Panc1 (cell line): ENCODE data around the gene MRPL39. TPM values are rescaled to one million over a fixed set of nuclear protein-coding genes. Genes with fewer than 3 reads are reported as not detected.

Experiments used
- ATAC-seq: fragments of 200-7000 bp; cut with Tn5 transposase; 2 replicates; pipeline ENCODE4 v1.9.1; 2020; ENCODE audit warnings: mild to moderate bottlenecking, moderate library complexity
- BruUV-seq: library from RNA; stranded (reverse); fragments of 400-500 nt; replicated peaks from 2 replicates; lab custom pipeline; 2021; lab: Mats Ljungman, UMichigan
- CTCF ChIA-PET: fragments of 300-600 bp; sonication (Branson Sonifier 250); formaldehyde crosslinking; loops from one replicate; lab custom pipeline; 2022; ENCODE audit warnings: antibody characterized with exemption; lab: Charles Lee
- POLR2A ChIA-PET: fragments of 300-600 bp; sonication (Branson Sonifier 250); formaldehyde crosslinking; loops from one replicate; lab custom pipeline; 2022; ENCODE audit warnings: antibody characterized with exemption; lab: Charles Lee
- DNase-seq: peaks from one replicate; pipeline ENCODE4 v3.0.0-alpha.2; 2010; ENCODE audit warnings: low read depth, low spot score
- H3K27ac ChIP-seq: 2 replicates; pipeline ENCODE4 v1.5.1; 2011; ENCODE audit warnings: mild to moderate bottlenecking, low read length, inconsistent platforms
- H3K27me3 ChIP-seq: fragments of 200-500 bp; sonication (Bioruptor generic); 2 replicates; pipeline ENCODE4 v1.6.0; 2014; ENCODE audit warnings: low read length, inconsistent platforms; ENCODE audit not compliant: control insufficient read depth, insufficient read depth
- H3K36me3 ChIP-seq: fragments of 200-500 bp; sonication (Bioruptor generic); 2 replicates; pipeline ENCODE4 v1.5.1; 2014; ENCODE audit warnings: inconsistent platforms, mild to moderate bottlenecking, low read length, moderate library complexity; ENCODE audit not compliant: control insufficient read depth, insufficient read depth
- H3K4me1 ChIP-seq: 2 replicates; pipeline ENCODE4 v1.5.1; 2011; ENCODE audit warnings: inconsistent platforms, mild to moderate bottlenecking, low read length, moderate library complexity; ENCODE audit not compliant: control insufficient read depth, insufficient read depth
- H3K4me3 ChIP-seq, 2 experiments: 2 replicates each; pipeline ENCODE4 v1.5.1; 2011 to 2012; ENCODE audit warnings: low read depth in 2 of 2, low read length in 2 of 2, mild to moderate bottlenecking in 2 of 2, inconsistent platforms in 1 of 2, moderate library complexity in 1 of 2
- H3K9me3 ChIP-seq: fragments of 200-500 bp; sonication (Bioruptor generic); 2 replicates; pipeline ENCODE4 v1.5.1; 2014; ENCODE audit warnings: low read depth, mild to moderate bottlenecking, inconsistent platforms, low read length, moderate library complexity; ENCODE audit not compliant: control insufficient read depth, insufficient read depth
- CTCF ChIP-seq: fragments of 450-650 bp; IDR thresholded peaks from 2 replicates; pipeline ENCODE4 v1.5.1; 2017; ENCODE audit warnings: mild to moderate bottlenecking
- POLR2AphosphoS5 ChIP-seq: IDR thresholded peaks from 2 replicates; pipeline ENCODE4 v1.6.1; 2012; ENCODE audit warnings: mild to moderate bottlenecking, low read depth, low read length, moderate library complexity
- SIN3A ChIP-seq: IDR thresholded peaks from 2 replicates; pipeline ENCODE4 v1.6.1; 2012; ENCODE audit warnings: low read depth, mild to moderate bottlenecking, low read length, moderate library complexity, borderline replicate concordance; ENCODE audit not compliant: insufficient read depth
- TCF7L2 ChIP-seq: IDR thresholded peaks from 2 replicates; pipeline ENCODE4 v1.6.1; 2011; ENCODE audit warnings: mild to moderate bottlenecking, low read depth, low read length, inconsistent platforms
- in situ Hi-C: cut with HindIII; loops from 2 replicates; pipeline ENCODE4 v1.10.0; 2016; ENCODE audit warnings: low sequenced_read_pairs, low pct_unique_long_range_greater_than_20kb
- intact Hi-C: fragments of 100-400 bp; cut with micrococcal nuclease; formaldehyde crosslinking; loops from one replicate; pipeline ENCODE4 v1.10.0; 2022; ENCODE audit not compliant: unreplicated experiment
- total RNA-seq: library from RNA; stranded (reverse); gene quantifications from one replicate; pipeline ENCODE4 v1.2.1, GENCODE V29; 2021; ENCODE audit not compliant: unreplicated experiment
- TF ChIP-seq, protein P1 (sequence below), 2 experiments: IDR thresholded peaks; 2 replicates each; pipeline ENCODE4 v1.6.1; 2011 to 2012; ENCODE audit warnings: low read depth in 2 of 2, control low read depth in 1 of 2, low read length in 1 of 2, mild to moderate bottlenecking in 1 of 2, moderate library complexity in 1 of 2; ENCODE audit not compliant: insufficient read depth in 1 of 2

The MRPL39 gene
- total RNA-seq, 1 experiment from 2014 or later: 24.7 TPM

DNA sequence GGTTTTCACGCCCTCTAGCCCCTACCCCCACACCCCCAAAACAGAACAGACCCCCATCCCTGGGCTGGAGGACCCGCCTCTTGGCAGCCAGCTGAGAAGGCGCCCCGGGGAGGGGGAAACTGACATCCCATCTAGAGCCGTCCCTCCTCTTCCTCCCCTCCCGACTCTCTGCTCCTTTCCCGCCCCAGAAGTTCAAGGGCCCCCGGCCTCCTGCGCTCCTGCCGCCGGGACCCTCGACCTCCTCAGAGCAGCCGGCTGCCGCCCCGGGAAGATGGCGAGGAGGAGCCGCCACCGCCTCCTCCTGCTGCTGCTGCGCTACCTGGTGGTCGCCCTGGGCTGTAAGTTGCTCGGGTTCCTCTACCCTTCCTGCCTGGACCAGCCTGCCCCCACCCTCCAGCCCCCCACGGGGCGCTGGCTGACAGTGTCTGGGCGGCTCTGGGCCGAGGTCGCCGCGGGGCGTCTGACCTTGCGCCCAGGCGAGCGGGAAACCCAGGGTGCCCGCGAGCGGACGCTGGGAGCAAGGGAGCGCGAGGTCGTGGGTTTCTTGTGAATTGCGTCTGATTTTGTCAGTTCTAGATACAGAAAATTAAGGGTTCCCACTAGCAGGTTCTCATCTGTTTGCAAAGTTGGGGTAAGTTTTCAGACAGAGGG is 32.4 kb upstream of the MRPL39 start:
- POLR2A ChIA-PET: no interaction called here
- no TSS peak for BruUV-seq

DNA sequence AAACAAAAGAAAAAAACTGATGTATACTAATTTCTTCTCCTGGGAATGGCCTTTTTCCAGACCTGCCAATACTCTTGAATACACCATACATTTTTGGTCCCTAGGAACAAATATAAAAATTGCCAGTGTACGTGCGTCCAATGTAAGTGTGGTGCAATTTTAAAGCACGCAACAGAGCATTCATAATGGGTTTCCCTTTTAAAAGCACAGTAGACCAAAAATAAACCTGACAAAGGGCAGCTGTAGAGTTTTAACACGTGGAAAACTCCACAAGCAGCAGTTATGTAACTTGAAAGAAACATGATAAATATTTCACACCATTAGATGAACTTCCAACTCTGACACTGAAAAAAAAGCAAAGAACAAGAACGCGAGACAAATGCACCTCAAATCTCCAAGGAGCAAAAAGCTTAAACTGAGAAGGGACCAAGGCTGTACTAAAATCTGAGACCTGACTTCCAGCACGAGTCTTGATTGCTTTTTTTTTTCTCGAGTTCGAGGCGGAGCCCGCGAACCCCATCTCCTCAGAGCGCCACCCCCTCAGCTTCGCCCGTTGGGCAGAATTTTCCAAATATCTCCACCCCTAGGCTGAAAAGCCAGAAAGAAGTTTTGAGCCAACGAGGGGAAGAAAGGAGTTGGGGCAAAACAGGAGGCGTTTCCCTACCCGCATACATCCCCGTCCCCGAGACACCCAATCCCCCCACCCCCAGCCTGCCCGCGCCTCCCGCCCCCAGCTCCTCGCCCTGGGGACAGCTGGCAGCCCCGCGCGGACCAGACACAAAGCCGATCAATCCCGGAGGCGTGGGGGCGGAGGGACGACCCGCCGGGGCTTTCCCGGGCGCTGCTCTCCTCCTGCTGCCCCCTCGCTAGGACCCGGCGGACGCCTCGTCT is 31.6 kb upstream of the MRPL39 start, which contains the start of gene JAM2:
TSS of gene JAM2 (plus strand) at position 599 of the 891 bp plus-strand sequence. CDS start 564 bp downstream, outside the sequence.
- ATAC-seq (peak; percentile 63; the same call in 1 of the 2 replicates), DNase-seq (no peak)
- peaks cover 12% of the 10 kb centered on the region for H3K27me3 ChIP-seq
- H3K36me3 ChIP-seq: no peaks in the 10 kb centered on the region
- ChIA-PET CTCF (no interaction called here), POLR2A (no interaction called here)
- H3K9me3 ChIP-seq: no peaks in the 10 kb centered on the region
- no peak within 1 kb of the TSS for H3K27ac ChIP-seq
- H3K4me1 ChIP-seq: peaks cover 3% of the 10 kb centered on the region; the same call in 1 of the 2 replicates
- peak within 1 kb of the TSS; percentile 46 to 50 for H3K4me3 ChIP-seq
- intact Hi-C loops: no loop called here
- no peak for TF ChIP-seq SIN3A
- TF ChIP-seq CTCF: no peak
- TF ChIP-seq, protein P1, sequence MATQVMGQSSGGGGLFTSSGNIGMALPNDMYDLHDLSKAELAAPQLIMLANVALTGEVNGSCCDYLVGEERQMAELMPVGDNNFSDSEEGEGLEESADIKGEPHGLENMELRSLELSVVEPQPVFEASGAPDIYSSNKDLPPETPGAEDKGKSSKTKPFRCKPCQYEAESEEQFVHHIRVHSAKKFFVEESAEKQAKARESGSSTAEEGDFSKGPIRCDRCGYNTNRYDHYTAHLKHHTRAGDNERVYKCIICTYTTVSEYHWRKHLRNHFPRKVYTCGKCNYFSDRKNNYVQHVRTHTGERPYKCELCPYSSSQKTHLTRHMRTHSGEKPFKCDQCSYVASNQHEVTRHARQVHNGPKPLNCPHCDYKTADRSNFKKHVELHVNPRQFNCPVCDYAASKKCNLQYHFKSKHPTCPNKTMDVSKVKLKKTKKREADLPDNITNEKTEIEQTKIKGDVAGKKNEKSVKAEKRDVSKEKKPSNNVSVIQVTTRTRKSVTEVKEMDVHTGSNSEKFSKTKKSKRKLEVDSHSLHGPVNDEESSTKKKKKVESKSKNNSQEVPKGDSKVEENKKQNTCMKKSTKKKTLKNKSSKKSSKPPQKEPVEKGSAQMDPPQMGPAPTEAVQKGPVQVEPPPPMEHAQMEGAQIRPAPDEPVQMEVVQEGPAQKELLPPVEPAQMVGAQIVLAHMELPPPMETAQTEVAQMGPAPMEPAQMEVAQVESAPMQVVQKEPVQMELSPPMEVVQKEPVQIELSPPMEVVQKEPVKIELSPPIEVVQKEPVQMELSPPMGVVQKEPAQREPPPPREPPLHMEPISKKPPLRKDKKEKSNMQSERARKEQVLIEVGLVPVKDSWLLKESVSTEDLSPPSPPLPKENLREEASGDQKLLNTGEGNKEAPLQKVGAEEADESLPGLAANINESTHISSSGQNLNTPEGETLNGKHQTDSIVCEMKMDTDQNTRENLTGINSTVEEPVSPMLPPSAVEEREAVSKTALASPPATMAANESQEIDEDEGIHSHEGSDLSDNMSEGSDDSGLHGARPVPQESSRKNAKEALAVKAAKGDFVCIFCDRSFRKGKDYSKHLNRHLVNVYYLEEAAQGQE (IDR thresholded peaks at IDR 0.05; ENCODE audit: insufficient read depth in 1 of 2, low read depth in 2 of 2, low read length in 1 of 2): no peak
- TF ChIP-seq TCF7L2: no peak
- TF ChIP-seq POLR2AphosphoS5: no peak
- in situ Hi-C loops: no loop called here
- BruUV-seq: no TSS peak

More for the DNA sequence above, 32.4 kb upstream of the MRPL39 start:
- ATAC-seq (peak; percentile 80), DNase-seq (no peak)
- TF ChIP-seq, protein P1 (IDR thresholded peaks at IDR 0.05; ENCODE audit: insufficient read depth in 1 of 2, low read depth in 2 of 2, low read length in 1 of 2): no peak
- TF ChIP-seq TCF7L2 (no peak), SIN3A (no peak), CTCF (peak; percentile 40; the same call in 1 of the 2 replicates), POLR2AphosphoS5 (no peak)
- Histone ChIP-seq H3K27me3 (peaks cover 12% of the 10 kb centered on the region), H3K27ac (no peak overlapping the region), H3K4me3 (peak overlapping the region; percentile 46 to 50), H3K9me3 (no peaks in the 10 kb centered on the region), H3K4me1 (peaks cover 3% of the 10 kb centered on the region; the same call in 1 of the 2 replicates), H3K36me3 (no peaks in the 10 kb centered on the region)
- intact Hi-C loops: no loop called here
- CTCF ChIA-PET: no interaction called here
- in situ Hi-C loops: no loop called here
